ENCODE results near the gene RABEP2. TPM values are rescaled to one million over a fixed set of nuclear protein-coding genes. Genes with fewer than 3 reads are reported as not detected.
A peak's percentile ranks its signal among the peaks of the same experiment; 100 is the strongest.

RABEP2 gene
- total RNA-seq, 1 experiment from 2014 or later, result 17.6 TPM

DNA sequence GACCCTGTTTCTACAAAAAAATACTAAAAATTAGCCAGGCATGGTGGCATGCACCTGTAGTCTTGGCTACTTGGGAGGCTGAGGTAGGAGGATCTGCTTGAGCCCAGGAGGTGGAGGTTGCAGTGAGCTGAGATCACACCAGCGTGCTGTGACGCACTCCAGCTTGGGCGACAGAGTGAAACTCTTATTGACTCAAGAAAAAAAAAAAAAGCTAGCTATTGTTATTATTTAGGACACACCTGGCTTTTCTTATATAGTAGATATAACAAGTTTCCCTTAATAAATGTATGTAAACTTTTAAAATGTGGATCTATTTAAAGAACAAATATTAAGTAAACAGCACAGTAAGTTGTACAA, 1.8 kb downstream of the RABEP2 start:
- TSS peak; percentile 23 for BruUV-seq (replicated peaks)
- POLR2A ChIA-PET (ENCODE audit: low non-redundant PET), result no interaction called here
- Histone ChIP-seq H3K27me3 (replicated peaks; ENCODE audit: insufficient read depth, low read depth, low read length, poor library complexity) (no peaks in the 10 kb centered on the region), H3K9me3 (ENCODE audit: low read depth, low read length, poor library complexity, severe bottlenecking) (no peaks in the 10 kb centered on the region), H3K36me3 (ENCODE audit: insufficient read depth, low read length, poor library complexity, severe bottlenecking) (no peaks in the 10 kb centered on the region), H3K4me3 (ENCODE audit: low read depth, low read length, poor library complexity, severe bottlenecking) (no peak overlapping the region), H3K4me1 (ENCODE audit: insufficient read depth, low read length, poor library complexity, severe bottlenecking) (no peaks in the 10 kb centered on the region), H3K27ac (ENCODE audit: low read depth, low read length, poor library complexity, severe bottlenecking) (no peak overlapping the region)
- DNase-seq (ENCODE audit: low spot score), result no peak
- CTCF ChIA-PET, result no interaction called here
- TF ChIP-seq EZH2 (IDR thresholded peaks at IDR 0.05; ENCODE audit: borderline replicate concordance, low read depth, low read length, poor library complexity, severe bottlenecking), result no peak
- TF ChIP-seq, protein P1, sequence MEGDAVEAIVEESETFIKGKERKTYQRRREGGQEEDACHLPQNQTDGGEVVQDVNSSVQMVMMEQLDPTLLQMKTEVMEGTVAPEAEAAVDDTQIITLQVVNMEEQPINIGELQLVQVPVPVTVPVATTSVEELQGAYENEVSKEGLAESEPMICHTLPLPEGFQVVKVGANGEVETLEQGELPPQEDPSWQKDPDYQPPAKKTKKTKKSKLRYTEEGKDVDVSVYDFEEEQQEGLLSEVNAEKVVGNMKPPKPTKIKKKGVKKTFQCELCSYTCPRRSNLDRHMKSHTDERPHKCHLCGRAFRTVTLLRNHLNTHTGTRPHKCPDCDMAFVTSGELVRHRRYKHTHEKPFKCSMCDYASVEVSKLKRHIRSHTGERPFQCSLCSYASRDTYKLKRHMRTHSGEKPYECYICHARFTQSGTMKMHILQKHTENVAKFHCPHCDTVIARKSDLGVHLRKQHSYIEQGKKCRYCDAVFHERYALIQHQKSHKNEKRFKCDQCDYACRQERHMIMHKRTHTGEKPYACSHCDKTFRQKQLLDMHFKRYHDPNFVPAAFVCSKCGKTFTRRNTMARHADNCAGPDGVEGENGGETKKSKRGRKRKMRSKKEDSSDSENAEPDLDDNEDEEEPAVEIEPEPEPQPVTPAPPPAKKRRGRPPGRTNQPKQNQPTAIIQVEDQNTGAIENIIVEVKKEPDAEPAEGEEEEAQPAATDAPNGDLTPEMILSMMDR (conservative IDR thresholded peaks at IDR 0.05; ENCODE audit: low read depth, low read length), result no peak
- intact Hi-C loops (cut with micrococcal nuclease; ENCODE audit: unreplicated experiment), result loop anchor here (10.0 kb wide), 1 partner anchor 48 kb away; the partner anchor contains the start of gene ATP2A1

DNA sequence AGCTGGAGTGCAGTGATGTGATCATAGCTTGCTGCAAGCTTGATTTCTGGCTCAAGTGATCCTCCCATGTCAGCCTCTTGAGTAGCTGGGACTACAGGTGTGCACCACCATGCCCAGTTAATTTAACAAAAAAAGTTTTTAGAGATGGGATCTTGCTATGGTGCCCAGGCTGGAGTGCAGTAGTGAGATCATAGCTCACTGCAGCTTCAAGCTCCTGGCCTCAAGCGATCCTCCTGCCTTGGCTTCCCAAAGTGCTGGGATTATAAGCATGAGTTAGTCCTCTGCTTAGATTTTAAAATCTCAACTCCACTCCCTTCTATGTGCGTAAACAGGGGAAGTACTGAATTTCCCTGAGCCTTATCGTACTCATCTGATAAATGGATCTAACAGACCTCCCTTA, 6.3 kb downstream of the RABEP2 start:
- no TSS peak for BruUV-seq (replicated peaks)
- CTCF ChIA-PET, result no interaction called here
- intact Hi-C loops (cut with micrococcal nuclease; ENCODE audit: unreplicated experiment), result no loop called here
- Histone ChIP-seq H3K4me3 (ENCODE audit: low read depth, low read length, poor library complexity, severe bottlenecking) (no peak overlapping the region), H3K4me1 (ENCODE audit: insufficient read depth, low read length, poor library complexity, severe bottlenecking) (no peaks in the 10 kb centered on the region), H3K36me3 (ENCODE audit: insufficient read depth, low read length, poor library complexity, severe bottlenecking) (no peaks in the 10 kb centered on the region), H3K27ac (ENCODE audit: low read depth, low read length, poor library complexity, severe bottlenecking) (no peak overlapping the region), H3K27me3 (replicated peaks; ENCODE audit: insufficient read depth, low read depth, low read length, poor library complexity) (no peaks in the 10 kb centered on the region), H3K9me3 (ENCODE audit: low read depth, low read length, poor library complexity, severe bottlenecking) (no peaks in the 10 kb centered on the region)
- POLR2A ChIA-PET (ENCODE audit: low non-redundant PET), result no interaction called here
- TF ChIP-seq, protein P1 (conservative IDR thresholded peaks at IDR 0.05; ENCODE audit: low read depth, low read length), result no peak
- no peak for TF ChIP-seq EZH2 (IDR thresholded peaks at IDR 0.05; ENCODE audit: borderline replicate concordance, low read depth, low read length, poor library complexity, severe bottlenecking)
- DNase-seq (ENCODE audit: low spot score), result no peak

DNA sequence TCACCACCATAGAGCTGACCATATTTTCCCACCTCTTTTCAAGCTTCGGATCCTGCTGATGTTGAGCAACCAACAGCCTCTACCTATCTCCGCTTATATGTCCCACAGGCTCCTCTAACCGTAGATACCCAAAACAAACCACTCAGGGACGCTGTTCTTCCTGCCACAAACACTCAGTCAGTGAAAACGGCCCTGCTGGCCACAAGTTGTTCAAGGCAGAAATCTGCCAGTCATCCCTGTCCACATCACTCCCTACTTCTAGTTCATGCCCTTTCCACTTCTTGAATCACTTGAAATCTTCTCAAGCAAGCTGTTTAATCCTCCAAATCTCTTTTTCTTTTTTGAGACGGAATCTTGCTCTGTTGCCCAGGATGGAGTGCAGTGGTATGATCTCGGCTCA, 7.9 kb downstream of the RABEP2 start:
- Histone ChIP-seq H3K4me1 (ENCODE audit: insufficient read depth, low read length, poor library complexity, severe bottlenecking) (no peaks in the 10 kb centered on the region), H3K9me3 (ENCODE audit: low read depth, low read length, poor library complexity, severe bottlenecking) (no peaks in the 10 kb centered on the region), H3K4me3 (ENCODE audit: low read depth, low read length, poor library complexity, severe bottlenecking) (no peak overlapping the region), H3K27ac (ENCODE audit: low read depth, low read length, poor library complexity, severe bottlenecking) (no peak overlapping the region), H3K36me3 (ENCODE audit: insufficient read depth, low read length, poor library complexity, severe bottlenecking) (no peaks in the 10 kb centered on the region), H3K27me3 (replicated peaks; ENCODE audit: insufficient read depth, low read depth, low read length, poor library complexity) (no peaks in the 10 kb centered on the region)
- intact Hi-C loops (cut with micrococcal nuclease; ENCODE audit: unreplicated experiment), result no loop called here
- DNase-seq (ENCODE audit: low spot score), result no peak
- POLR2A ChIA-PET (ENCODE audit: low non-redundant PET), result no interaction called here
- no TSS peak for BruUV-seq (replicated peaks)
- CTCF ChIA-PET, result no interaction called here
- TF ChIP-seq EZH2 (IDR thresholded peaks at IDR 0.05; ENCODE audit: borderline replicate concordance, low read depth, low read length, poor library complexity, severe bottlenecking), result no peak
- TF ChIP-seq, protein P1 (conservative IDR thresholded peaks at IDR 0.05; ENCODE audit: low read depth, low read length), result no peak
